HG02943 (cell line): Measurements from ENCODE around the gene MAP2K3.

Experiments
- ATAC-seq: cut with Tn5 transposase; IDR thresholded peaks from one replicate; pipeline ENCODE4 v1.9.1; 2021; ENCODE audit warnings: mild to moderate bottlenecking, low read depth, moderate library complexity; ENCODE audit not compliant: unreplicated experiment

Gene MAP2K3

GRCh38 chr17:21284319-21285163 is at the start of gene MAP2K3:
TSS of gene MAP2K3 (plus strand) at chr17:21284711. CDS start at chr17:21284921, 210 bp downstream.
- ATAC-seq, result peak; percentile 55

DNA sequence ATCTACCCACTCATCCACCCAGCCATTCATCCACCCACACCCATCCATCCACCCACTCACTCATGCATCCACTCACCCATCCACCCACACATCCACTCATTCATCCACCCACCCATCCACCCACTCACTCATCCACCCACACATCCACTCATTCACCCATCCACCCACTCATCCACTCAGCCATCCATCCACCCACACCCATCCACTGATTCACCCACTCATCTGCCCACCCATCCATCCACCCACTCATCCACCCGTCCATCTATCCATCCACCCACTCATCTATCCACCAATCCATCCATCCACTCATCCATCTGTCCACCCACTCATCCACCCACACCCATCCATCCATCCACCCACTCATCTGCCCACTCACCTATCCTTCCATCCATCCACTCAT is 48.6 kb upstream of the MAP2K3 start:
- no peak for ATAC-seq

- no peak for ATAC-seq
Measured at GRCh38 chr17:21239680-21240368, 44.7 kb upstream of the MAP2K3 start.

- ATAC-seq, result no peak
Measured at GRCh38 chr17:21240369-21241055, 44.0 kb upstream of the MAP2K3 start.

- ATAC-seq, result no peak
Measured at GRCh38 chr17:21241564-21241963, 42.9 kb upstream of the MAP2K3 start.

- ATAC-seq, result no peak
Measured at GRCh38 chr17:21242026-21242697, 42.3 kb upstream of the MAP2K3 start.

DNA sequence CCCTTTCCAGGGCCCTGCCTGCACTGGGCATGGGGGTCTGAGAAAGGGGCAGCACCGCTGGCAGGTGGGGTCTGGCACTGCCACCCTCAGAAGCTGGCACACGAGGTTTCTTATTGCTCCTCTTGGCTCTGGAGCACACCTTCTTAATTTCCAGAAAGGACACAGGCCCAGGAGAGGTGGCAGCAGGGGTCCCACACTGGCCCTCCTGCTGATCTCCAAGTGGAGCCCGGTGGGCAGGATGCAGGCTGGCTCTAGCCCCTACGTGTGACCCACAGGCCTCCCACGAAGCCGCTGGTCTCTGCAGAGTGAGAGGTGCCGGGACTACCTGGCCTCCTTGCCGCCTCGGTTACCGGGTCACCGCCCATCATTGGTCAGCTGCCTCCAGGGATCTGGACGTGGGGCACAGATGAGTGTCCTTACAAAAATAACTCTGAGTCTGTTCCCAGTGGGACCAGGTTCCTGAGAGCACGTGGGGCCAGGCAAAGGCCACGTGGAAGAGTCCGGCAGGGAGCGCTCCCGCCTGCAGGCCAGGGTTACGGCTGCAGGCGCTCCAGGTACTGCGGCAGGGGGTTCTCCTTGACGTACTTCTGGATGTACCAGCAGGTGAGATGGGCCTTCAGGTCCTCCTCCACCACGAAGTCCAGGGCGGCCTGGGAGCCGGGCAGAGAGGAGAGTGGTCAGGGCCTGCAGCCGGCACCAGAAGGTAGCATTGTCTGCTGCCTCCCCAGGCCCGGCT is 41.6 kb upstream of the MAP2K3 start:
- no peak for ATAC-seq

- ATAC-seq, result no peak
Measured at GRCh38 chr17:21243516-21244303, 40.8 kb upstream of the MAP2K3 start.

DNA sequence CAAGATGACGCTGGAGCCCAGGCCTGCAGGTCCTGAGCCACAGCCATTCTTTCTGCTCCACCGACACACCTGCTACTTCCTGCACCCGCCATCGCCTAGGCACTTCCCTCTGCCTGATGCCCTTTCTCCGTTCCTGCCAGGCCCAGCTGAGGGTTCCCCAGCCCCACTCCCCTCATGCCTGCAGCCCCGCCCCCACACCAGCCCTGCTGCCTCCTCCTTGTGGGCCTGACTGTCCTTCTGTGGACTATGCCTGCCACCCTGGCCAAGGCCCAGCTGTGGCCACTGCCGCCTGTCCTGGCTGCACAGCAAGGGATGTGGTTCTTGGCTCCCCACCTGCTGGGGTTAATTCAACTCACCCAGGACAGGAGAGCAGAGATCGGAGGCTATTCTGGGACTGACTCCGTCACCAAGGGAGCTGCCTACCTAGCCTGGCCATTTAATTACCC is 38.8 kb upstream of the MAP2K3 start:
- no peak for ATAC-seq

- no peak for ATAC-seq
Measured at GRCh38 chr17:21246698-21247097, 37.8 kb upstream of the MAP2K3 start.

DNA sequence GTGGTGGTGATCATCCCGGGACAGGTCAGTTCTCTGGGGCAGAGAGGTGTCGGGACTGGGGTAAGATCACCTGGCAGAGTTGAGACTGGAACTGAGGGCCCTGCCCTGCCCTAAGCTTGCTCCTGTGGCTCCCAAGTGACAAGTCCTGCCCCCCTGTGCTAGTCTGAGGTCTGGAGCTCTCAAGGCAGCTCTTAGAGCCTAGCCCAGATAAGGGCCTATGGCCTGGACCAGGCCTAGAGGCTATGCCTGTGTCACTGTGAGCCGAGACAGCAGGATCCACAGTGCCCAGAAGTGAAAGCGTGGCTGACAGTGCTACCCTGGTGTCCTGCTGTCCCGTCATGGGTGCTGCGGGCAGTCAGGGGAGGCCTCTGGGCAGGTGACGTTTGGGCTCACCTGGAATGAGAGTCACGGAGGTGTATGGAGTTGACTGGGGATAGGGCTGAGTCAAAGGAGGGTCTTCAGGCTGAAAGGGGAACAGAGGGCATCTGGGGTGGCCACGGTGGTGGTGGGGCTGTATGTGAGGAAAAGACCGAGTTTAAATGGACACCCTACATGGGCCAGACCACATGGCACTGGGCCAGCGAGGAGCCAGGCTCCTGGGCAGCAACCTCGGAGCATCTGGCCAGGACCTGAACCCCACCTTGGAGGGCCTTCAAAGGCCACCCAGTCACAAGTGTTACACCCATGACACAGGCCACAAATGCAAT is 36.8 kb upstream of the MAP2K3 start:
- ATAC-seq, result no peak

DNA sequence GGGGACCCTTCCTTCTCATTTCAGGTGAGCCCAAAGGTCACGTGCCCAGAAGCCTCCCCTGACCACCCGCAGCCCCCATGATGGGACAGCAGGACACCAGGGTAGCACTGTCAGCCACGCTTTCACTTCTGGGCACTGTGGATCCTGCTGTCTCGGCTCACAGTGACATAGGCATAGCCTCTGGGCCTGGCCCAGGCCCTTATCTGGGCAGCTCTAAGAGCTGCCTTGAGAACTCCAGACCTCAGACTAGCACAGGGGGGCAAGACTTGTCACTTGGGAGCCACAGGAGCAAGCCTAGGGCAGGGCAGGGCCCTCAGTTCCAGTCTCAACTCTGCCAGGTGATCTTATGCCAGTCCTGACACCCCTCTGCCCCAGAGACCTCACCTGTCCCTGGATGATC is 36.0 kb upstream of the MAP2K3 start:
- no peak for ATAC-seq

DNA sequence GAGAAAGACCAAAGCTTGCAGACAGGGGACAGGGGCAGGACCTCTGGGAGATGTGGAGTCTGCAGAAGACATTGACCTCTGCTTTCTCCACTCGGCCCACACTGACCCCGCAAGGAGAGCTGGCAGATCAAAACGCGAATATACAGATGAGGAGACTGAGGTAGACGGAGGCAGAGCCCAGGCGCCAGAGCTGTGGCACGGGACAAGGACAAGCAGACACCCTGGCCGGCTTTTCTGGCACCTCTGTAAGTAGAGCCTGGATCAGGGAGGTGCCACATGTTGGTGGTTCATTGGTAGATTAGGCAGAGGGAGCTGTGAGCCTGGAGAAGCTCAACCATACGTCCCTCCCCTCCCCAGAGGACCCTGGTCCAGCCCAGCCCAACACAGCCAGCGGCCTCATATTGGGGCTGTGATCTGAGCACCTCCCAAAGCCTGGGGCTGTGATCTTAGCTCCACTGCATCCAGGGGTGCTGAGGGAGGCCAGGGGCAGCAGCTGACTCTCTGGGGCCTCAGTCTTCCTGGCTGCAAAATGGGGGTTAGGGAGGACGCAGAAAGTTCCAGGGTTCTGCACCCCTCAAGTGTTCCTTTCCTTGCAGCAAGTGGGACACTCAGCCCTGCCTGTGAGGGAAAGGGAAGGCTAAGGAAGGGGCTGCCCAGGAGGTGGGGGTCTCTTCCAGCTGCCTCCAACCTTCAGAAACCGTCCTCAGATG is 35.3 kb upstream of the MAP2K3 start:
- ATAC-seq, result no peak

DNA sequence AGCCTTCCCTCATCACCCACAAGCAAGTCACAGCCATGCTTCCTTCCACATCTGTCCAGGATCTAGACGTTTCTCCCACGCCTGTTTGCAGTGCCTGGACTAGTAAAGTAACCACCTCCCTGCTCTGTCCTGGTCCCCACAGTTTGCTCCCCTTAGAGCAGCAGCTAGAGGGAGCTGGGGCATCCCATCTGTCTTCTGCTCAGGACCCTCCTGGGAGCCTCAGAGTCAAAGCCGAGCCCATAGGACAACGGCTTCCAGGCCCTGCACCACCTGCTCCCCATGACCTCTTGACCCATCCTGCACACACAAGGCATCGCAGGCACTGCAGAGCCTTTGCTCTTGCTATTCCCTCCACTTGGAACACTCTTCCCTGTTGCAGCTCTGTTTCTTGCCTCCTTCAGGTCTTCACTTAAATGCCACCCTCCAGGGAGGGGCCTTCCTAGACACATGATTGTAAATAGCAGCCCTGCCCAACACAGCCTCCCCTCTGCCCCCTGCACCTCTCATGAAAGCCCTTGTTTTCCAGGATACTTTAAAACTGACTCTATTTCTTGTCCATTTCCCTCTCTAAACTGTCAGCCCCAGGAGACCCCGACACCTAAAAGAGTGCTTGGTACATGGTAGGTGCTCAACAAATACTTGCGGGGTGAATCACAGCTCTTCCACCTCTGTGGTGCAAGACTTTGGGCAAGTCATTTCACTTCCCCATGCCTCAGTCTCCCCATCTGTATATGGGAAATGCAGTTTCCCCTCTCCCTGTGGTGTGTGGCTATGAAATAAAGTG is 34.4 kb upstream of the MAP2K3 start:
- no peak for ATAC-seq

- ATAC-seq, result no peak
Measured at GRCh38 chr17:21250854-21251253, 33.7 kb upstream of the MAP2K3 start.

DNA sequence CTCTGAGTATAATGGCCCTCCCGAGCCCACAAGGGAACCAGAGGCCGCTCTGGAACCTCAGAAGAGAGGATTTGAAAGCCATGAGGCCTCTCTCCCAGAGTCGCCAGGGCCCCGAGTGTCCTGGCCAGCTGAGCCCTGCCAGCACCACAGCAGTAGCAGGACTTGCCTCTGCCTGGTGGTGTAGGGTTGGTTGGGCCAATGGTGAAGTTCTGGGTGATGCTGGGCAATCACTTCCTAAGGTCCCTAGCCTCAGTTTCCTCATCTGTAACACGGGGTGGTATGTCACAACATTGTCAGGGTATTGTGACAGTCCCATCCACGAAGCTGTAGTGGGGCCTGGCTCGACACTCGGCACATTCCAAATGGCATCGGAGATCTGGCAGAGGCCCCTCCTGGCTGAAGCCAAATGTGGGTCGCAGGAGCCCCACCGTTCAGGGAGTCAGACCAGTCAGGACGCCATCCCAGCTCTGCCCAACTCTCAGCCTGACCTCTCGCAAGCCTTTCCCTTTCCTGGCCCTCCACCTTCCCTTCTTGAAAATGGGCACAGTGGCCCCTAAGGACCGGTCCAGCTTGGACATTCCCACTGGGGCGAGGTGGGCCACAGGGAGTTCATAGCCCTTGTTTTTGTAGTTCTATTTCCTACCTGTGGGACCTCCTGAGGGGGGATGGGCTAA is 33.0 kb upstream of the MAP2K3 start:
- ATAC-seq, result no peak
